Measurements from ENCODE around the gene INPP4A.

Gene INPP4A

GRCh38 chr2:98463988-98464771 lies 19.5 kb downstream of the INPP4A start:
- no peaks in the 10 kb centered on the region for H3K27me3 ChIP-seq (replicated peaks)
- H3K36me3 ChIP-seq (replicated peaks): no peaks in the 10 kb centered on the region
- H3K27ac ChIP-seq: no peak overlapping the region
- no peak for TF ChIP-seq CTCF (IDR thresholded peaks at IDR 0.05; ENCODE audit: low read depth, low read length, missing control alignments)
- H3K4me3 ChIP-seq (ENCODE audit: low read depth, low read length): no peak overlapping the region
- in situ Hi-C loops (cut with HindIII; ENCODE audit: low pct_ligation_motif_present, low sequenced_read_pairs): no loop called here
- no peak for DNase-seq

GRCh38 chr2:98464772-98465310 lies 20.2 kb downstream of the INPP4A start:
- DNase-seq: no peak
- in situ Hi-C loops (cut with HindIII; ENCODE audit: low pct_ligation_motif_present, low sequenced_read_pairs): no loop called here
- Histone ChIP-seq H3K36me3 (replicated peaks) (no peaks in the 10 kb centered on the region), H3K27ac (no peak overlapping the region), H3K4me3 (ENCODE audit: low read depth, low read length) (no peak overlapping the region), H3K27me3 (replicated peaks) (no peaks in the 10 kb centered on the region)
- no peak for TF ChIP-seq CTCF (IDR thresholded peaks at IDR 0.05; ENCODE audit: low read depth, low read length, missing control alignments)

- in situ Hi-C loops (cut with HindIII; ENCODE audit: low pct_ligation_motif_present, low sequenced_read_pairs): no loop called here
- TF ChIP-seq CTCF (IDR thresholded peaks at IDR 0.05; ENCODE audit: low read depth, low read length, missing control alignments): no peak
- no peak overlapping the region for H3K27ac ChIP-seq
- DNase-seq: no peak
- no peaks in the 10 kb centered on the region for H3K36me3 ChIP-seq (replicated peaks)
- no peaks in the 10 kb centered on the region for H3K27me3 ChIP-seq (replicated peaks)
- no peak overlapping the region for H3K4me3 ChIP-seq (ENCODE audit: low read depth, low read length)
Measured at GRCh38 chr2:98465456-98466226, 21.0 kb downstream of the INPP4A start.

- H3K36me3 ChIP-seq (replicated peaks): no peaks in the 10 kb centered on the region
- no peak overlapping the region for H3K27ac ChIP-seq
- no peak for DNase-seq
- no peak for TF ChIP-seq CTCF (IDR thresholded peaks at IDR 0.05; ENCODE audit: low read depth, low read length, missing control alignments)
- no peak overlapping the region for H3K4me3 ChIP-seq (ENCODE audit: low read depth, low read length)
- H3K27me3 ChIP-seq (replicated peaks): no peaks in the 10 kb centered on the region
- in situ Hi-C loops (cut with HindIII; ENCODE audit: low pct_ligation_motif_present, low sequenced_read_pairs): no loop called here
Measured at GRCh38 chr2:98467082-98467536, 22.5 kb downstream of the INPP4A start.

GRCh38 chr2:98467652-98468051 lies 23.0 kb downstream of the INPP4A start:
- H3K27me3 ChIP-seq (replicated peaks): no peaks in the 10 kb centered on the region
- no peaks in the 10 kb centered on the region for H3K36me3 ChIP-seq (replicated peaks)
- H3K27ac ChIP-seq: no peak overlapping the region
- TF ChIP-seq CTCF (IDR thresholded peaks at IDR 0.05; ENCODE audit: low read depth, low read length, missing control alignments): no peak
- no peak for DNase-seq
- no peak overlapping the region for H3K4me3 ChIP-seq (ENCODE audit: low read depth, low read length)
- in situ Hi-C loops (cut with HindIII; ENCODE audit: low pct_ligation_motif_present, low sequenced_read_pairs): no loop called here
